HG03039 (cell line): Measurements from ENCODE around the gene PRSS22.

Experiments used
- ATAC-seq: cut with Tn5 transposase; IDR thresholded peaks from one replicate; pipeline ENCODE4 v1.9.1; 2021; ENCODE audit warnings: mild to moderate bottlenecking, moderate library complexity; ENCODE audit not compliant: unreplicated experiment

The PRSS22 gene

GRCh38 chr16:2852731-2853507, 5.1 kb downstream of the PRSS22 start:
- no peak for ATAC-seq

- ATAC-seq: no peak
Measured at GRCh38 chr16:2852003-2852730, 5.8 kb downstream of the PRSS22 start.

- no peak for ATAC-seq
Measured at GRCh38 chr16:2848933-2849725, 8.8 kb downstream of the PRSS22 start.

GRCh38 chr16:2846511-2847310, 11.3 kb downstream of the PRSS22 start:
- no peak for ATAC-seq

- no peak for ATAC-seq
Measured at GRCh38 chr16:2845116-2845515, 12.9 kb downstream of the PRSS22 start.

- ATAC-seq: no peak
Measured at GRCh38 chr16:2843526-2843925, 14.4 kb downstream of the PRSS22 start.

GRCh38 chr16:2842340-2843000, 15.5 kb downstream of the PRSS22 start:
- ATAC-seq: no peak

GRCh38 chr16:2841606-2842339, 16.2 kb downstream of the PRSS22 start:
- no peak for ATAC-seq

GRCh38 chr16:2840914-2841313, 17.1 kb downstream of the PRSS22 start:
- no peak for ATAC-seq

- ATAC-seq: no peak
Measured at GRCh38 chr16:2839650-2840450, 18.1 kb downstream of the PRSS22 start.

- no peak for ATAC-seq
Measured at GRCh38 chr16:2838928-2839327, 19.0 kb downstream of the PRSS22 start.

- ATAC-seq: no peak
Measured at GRCh38 chr16:2836646-2837508, 21.1 kb downstream of the PRSS22 start.

- no peak for ATAC-seq
Measured at GRCh38 chr16:2835638-2836493, 22.1 kb downstream of the PRSS22 start.

- no peak for ATAC-seq
Measured at GRCh38 chr16:2834968-2835367, 23.0 kb downstream of the PRSS22 start.

GRCh38 chr16:2833776-2834175, 24.2 kb downstream of the PRSS22 start:
- no peak for ATAC-seq

- ATAC-seq: no peak
Measured at GRCh38 chr16:2831203-2831602, 26.8 kb downstream of the PRSS22 start.

GRCh38 chr16:2830355-2830695, 27.6 kb downstream of the PRSS22 start:
- ATAC-seq: no peak
